Fibroblast of lung (primary cell): Measurements from ENCODE around the gene LYPD1. TPM values are rescaled to one million over a fixed set of nuclear protein-coding genes. Genes with fewer than 3 reads are reported as not detected.

Source experiments
- DNase-seq, 2 donors: peaks; one replicate each; pipeline versions ENCODE4 v3.0.0 to v3.0.0-alpha.2; 2010; ENCODE audit warnings: low read depth in 2 of 2
- H2AFZ ChIP-seq: 2 replicates; pipeline ENCODE4 v1.5.1; 2012; ENCODE audit warnings: low read length, control low read depth, inconsistent platforms
- H3K27ac ChIP-seq: 2 replicates; pipeline ENCODE4 v1.5.1; 2011; ENCODE audit warnings: low read length, control low read depth; ENCODE audit not compliant: insufficient read depth
- H3K27me3 ChIP-seq: 2 replicates; pipeline ENCODE4 v1.5.1; 2011; ENCODE audit warnings: mild to moderate bottlenecking, low read length; ENCODE audit not compliant: control insufficient read depth, insufficient read depth
- H3K36me3 ChIP-seq: 2 replicates; pipeline ENCODE4 v1.5.1; 2011; ENCODE audit warnings: low read length; ENCODE audit not compliant: control insufficient read depth, insufficient read depth
- H3K4me1 ChIP-seq: 2 replicates; pipeline ENCODE4 v1.5.1; 2011; ENCODE audit warnings: low read length; ENCODE audit not compliant: control insufficient read depth, insufficient read depth; ENCODE audit errors: extremely low read depth
- H3K4me2 ChIP-seq: 2 replicates; pipeline ENCODE4 v1.5.1; 2011; ENCODE audit warnings: low read length, control low read depth; ENCODE audit not compliant: insufficient read depth; ENCODE audit errors: extremely low read depth
- H3K4me3 ChIP-seq, 4 experiments: fragments of 200-600 bp in 1 of 4; sonication (generic) in 1 of 4; replicated peaks in 1 of 4; 2 replicates each; pipeline ENCODE4 v1.5.1; 2011 to 2016; ENCODE audit warnings: low read length in 4 of 4, low read depth in 3 of 4, mild to moderate bottlenecking in 3 of 4, control low read depth in 2 of 4, inconsistent platforms in 1 of 4, mixed read lengths in 1 of 4; ENCODE audit not compliant: insufficient read depth in 1 of 4; ENCODE audit errors: control extremely low read depth in 1 of 4
- H3K79me2 ChIP-seq: 2 replicates; pipeline ENCODE4 v1.5.1; 2012; ENCODE audit warnings: mild to moderate bottlenecking, low read length, inconsistent platforms; ENCODE audit not compliant: control insufficient read depth, insufficient read depth
- H3K9ac ChIP-seq: 2 replicates; pipeline ENCODE4 v1.5.1; 2011; ENCODE audit warnings: mild to moderate bottlenecking, low read length, control low read depth; ENCODE audit not compliant: insufficient read depth
- H3K9me3 ChIP-seq: 2 replicates; pipeline ENCODE4 v1.5.1; 2012; ENCODE audit warnings: low read depth, low read length; ENCODE audit not compliant: control insufficient read depth, insufficient read depth
- H4K20me1 ChIP-seq: 2 replicates; pipeline ENCODE4 v1.5.1; 2011; ENCODE audit warnings: low read length; ENCODE audit not compliant: control insufficient read depth, insufficient read depth; ENCODE audit errors: extremely low read depth
- EZH2 ChIP-seq: IDR thresholded peaks from 2 replicates; pipeline ENCODE4 v1.5.1; 2012; ENCODE audit warnings: low read length, control low read depth, mild to moderate bottlenecking; ENCODE audit errors: missing control alignments
- polyA plus RNA-seq, 2 donors: library from polyadenylated mRNA; depleted of rRNA in 1 of 2; stranded (reverse) in 1 of 2; unstranded in 1 of 2; fragments of >200 nt; gene quantifications; 2 replicates each; pipeline ENCODE4 v1.2.1, GENCODE V29; 2011 to 2012; ENCODE audit warnings: missing spikeins in 1 of 2
- total RNA-seq: library from RNA; depleted of rRNA; stranded (reverse); fragments of >200 nt; gene quantifications from 2 replicates; pipeline ENCODE4 v1.2.1, GENCODE V29; 2014
- TF ChIP-seq, protein P1 (sequence below), 2 donors: IDR thresholded peaks in 1 of 2; conservative IDR thresholded peaks in 1 of 2; 1 replicate in 1 of 2; 2 replicates in 1 of 2; pipeline ENCODE4 v1.5.1; 2011 to 2012; ENCODE audit warnings: low read length in 2 of 2, control low read depth in 1 of 2, inconsistent platforms in 1 of 2, low read depth in 1 of 2, mild to moderate bottlenecking in 1 of 2

LYPD1 gene
- total and polyA plus RNA-seq, 2 donors (not counting 1 experiment from before 2014, with no cell fraction given) = 0.17 to 4.3 TPM

DNA sequence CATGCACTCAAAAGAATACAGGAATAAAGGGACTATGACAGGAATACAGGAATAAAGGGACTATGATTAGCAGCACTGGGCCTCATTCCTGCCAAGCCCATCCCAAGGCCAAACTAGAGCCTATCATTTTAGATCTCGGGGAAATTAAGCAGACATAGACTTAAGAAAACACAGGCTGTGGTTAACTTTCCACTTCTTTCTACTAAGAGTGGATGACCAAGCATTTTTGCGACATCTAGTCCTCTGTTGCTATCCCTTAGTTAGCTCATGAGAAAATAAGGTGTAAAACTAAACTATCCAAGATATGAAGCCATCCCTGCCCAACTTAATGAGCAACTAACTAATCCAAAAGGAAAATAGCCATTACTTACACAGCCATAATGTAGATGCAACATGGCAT, 5.9 kb downstream of the LYPD1 start:
- Histone ChIP-seq H4K20me1 (no peaks in the 10 kb centered on the region), H3K4me2 (no peak overlapping the region), H3K4me1 (peaks cover 2% of the 10 kb centered on the region), H3K9ac (no peak overlapping the region), H2AFZ (no peak overlapping the region), H3K27me3 (no peaks in the 10 kb centered on the region), H3K27ac (no peak overlapping the region), H3K4me3 (no peak overlapping the region), H3K79me2 (no peaks in the 10 kb centered on the region), H3K36me3 (no peaks in the 10 kb centered on the region), H3K9me3 (no peaks in the 10 kb centered on the region)
- no peak for TF ChIP-seq EZH2
- TF ChIP-seq, protein P1, sequence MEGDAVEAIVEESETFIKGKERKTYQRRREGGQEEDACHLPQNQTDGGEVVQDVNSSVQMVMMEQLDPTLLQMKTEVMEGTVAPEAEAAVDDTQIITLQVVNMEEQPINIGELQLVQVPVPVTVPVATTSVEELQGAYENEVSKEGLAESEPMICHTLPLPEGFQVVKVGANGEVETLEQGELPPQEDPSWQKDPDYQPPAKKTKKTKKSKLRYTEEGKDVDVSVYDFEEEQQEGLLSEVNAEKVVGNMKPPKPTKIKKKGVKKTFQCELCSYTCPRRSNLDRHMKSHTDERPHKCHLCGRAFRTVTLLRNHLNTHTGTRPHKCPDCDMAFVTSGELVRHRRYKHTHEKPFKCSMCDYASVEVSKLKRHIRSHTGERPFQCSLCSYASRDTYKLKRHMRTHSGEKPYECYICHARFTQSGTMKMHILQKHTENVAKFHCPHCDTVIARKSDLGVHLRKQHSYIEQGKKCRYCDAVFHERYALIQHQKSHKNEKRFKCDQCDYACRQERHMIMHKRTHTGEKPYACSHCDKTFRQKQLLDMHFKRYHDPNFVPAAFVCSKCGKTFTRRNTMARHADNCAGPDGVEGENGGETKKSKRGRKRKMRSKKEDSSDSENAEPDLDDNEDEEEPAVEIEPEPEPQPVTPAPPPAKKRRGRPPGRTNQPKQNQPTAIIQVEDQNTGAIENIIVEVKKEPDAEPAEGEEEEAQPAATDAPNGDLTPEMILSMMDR (conservative IDR thresholded peaks at IDR 0.05 in 1 of 2, IDR thresholded peaks at IDR 0.05 in 1 of 2; ENCODE audit: low read depth in 1 of 2, low read length in 2 of 2) = no peak
- DNase-seq = peak in 1 of 2 donors; percentile 74

DNA sequence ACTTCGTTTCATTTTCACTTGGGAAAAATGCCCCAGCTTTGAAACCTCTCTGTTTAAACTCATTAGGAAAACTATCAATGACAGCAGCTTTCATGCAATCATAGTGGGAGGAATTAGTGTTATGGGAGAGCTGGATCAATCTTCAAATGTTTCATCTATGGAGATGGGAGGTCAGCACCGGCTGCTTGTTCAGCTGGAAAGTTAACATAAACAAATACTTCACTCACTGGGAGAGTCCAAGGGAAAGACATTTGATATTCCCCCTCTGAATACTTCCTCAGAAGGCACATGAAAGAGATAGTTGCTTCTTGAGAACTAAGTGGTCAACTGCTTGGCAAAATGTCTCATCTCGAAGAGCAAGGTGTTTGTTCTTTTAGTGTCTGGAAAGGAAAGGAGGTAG, 7.3 kb downstream of the LYPD1 start:
- Histone ChIP-seq H3K9me3 (no peaks in the 10 kb centered on the region), H3K27ac (no peak overlapping the region), H2AFZ (no peak overlapping the region), H3K4me2 (no peak overlapping the region), H4K20me1 (no peaks in the 10 kb centered on the region), H3K4me1 (no peaks in the 10 kb centered on the region), H3K4me3 (no peak overlapping the region), H3K79me2 (no peaks in the 10 kb centered on the region), H3K27me3 (no peaks in the 10 kb centered on the region), H3K36me3 (no peaks in the 10 kb centered on the region), H3K9ac (no peak overlapping the region)
- TF ChIP-seq, protein P1 (conservative IDR thresholded peaks at IDR 0.05 in 1 of 2, IDR thresholded peaks at IDR 0.05 in 1 of 2; ENCODE audit: low read depth in 1 of 2, low read length in 2 of 2) = no peak
- TF ChIP-seq EZH2 = no peak
- peak; percentile 63 to 73 for DNase-seq

DNA sequence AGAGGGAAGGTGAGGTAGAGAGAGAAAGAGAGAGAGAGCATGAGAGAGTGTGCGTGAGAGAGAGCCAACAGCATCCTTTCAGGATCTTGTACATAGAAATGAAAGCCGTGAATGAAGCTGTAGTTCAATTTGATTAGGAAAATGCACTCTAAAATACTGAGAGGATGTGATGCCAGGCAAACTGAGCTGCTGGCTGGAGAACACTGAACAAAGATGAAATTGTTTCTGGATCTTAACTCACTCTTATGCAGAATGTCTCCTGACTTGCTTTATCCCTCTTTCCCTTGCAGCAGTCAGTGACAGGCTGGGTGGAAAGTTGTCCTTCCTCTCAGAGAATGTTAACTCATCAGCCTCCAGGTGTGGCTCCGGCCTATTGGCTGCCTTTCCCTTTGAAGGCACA, 10.7 kb downstream of the LYPD1 start:
- no peak overlapping the region for H3K4me3 ChIP-seq
- no peak overlapping the region for H3K27ac ChIP-seq
- TF ChIP-seq EZH2 = no peak
- TF ChIP-seq, protein P1 (conservative IDR thresholded peaks at IDR 0.05 in 1 of 2, IDR thresholded peaks at IDR 0.05 in 1 of 2; ENCODE audit: low read depth in 1 of 2, low read length in 2 of 2) = no peak
- H3K4me1 ChIP-seq = no peaks in the 10 kb centered on the region
- H3K79me2 ChIP-seq = no peaks in the 10 kb centered on the region
- no peaks in the 10 kb centered on the region for H4K20me1 ChIP-seq
- no peaks in the 10 kb centered on the region for H3K27me3 ChIP-seq
- no peaks in the 10 kb centered on the region for H3K9me3 ChIP-seq
- H3K36me3 ChIP-seq = no peaks in the 10 kb centered on the region
- H3K9ac ChIP-seq = no peak overlapping the region
- DNase-seq = no peak
- H2AFZ ChIP-seq = no peak overlapping the region
- no peak overlapping the region for H3K4me2 ChIP-seq
